Measurements from ENCODE around the gene APAF1. TPM values are rescaled to one million over a fixed set of nuclear protein-coding genes. Genes with fewer than 3 reads are reported as not detected.

Gene APAF1
- total RNA-seq, 1 donor from 2014 or later: 19.2 TPM

DNA sequence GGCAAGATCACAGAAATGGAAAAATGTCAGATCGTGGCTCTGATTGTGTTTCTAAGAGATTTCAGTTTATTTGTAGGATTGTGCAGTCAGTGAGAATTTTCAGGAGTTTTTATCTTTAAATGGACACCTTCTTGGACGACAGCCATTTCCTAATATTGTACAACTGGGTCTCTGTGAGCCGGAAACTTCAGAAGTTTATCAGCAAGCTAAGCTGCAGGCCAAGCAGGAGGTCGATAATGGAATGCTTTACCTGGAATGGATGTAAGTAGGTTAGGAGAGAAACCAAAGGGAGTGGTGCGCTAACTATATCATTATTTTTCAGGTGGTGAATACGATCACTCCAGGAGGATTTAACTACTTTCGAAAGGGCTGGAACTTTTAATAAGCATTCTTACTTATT lies 26.4 kb downstream of the APAF1 start:
- no peak for DNase-seq (ENCODE audit: low spot score)

DNA sequence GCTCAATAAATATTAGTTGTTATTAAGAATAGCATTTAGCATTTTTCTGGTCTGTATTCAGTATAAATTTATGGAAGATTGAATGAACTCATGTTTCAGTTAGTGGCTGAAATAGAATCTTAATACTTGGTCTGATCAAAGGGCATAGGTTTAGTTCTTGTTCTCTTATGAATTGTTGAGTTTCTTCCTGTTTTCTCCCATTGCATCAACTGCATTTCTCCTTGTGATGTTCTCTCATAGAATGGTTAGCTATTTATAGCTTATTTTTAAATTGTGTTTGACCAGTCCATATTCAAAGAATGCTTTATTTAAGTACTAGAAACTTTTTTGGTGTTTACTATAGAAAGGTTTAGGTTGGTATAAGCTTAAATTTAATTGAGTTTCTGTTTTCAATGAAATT lies 29.8 kb downstream of the APAF1 start:
- DNase-seq (ENCODE audit: low spot score): no peak

DNA sequence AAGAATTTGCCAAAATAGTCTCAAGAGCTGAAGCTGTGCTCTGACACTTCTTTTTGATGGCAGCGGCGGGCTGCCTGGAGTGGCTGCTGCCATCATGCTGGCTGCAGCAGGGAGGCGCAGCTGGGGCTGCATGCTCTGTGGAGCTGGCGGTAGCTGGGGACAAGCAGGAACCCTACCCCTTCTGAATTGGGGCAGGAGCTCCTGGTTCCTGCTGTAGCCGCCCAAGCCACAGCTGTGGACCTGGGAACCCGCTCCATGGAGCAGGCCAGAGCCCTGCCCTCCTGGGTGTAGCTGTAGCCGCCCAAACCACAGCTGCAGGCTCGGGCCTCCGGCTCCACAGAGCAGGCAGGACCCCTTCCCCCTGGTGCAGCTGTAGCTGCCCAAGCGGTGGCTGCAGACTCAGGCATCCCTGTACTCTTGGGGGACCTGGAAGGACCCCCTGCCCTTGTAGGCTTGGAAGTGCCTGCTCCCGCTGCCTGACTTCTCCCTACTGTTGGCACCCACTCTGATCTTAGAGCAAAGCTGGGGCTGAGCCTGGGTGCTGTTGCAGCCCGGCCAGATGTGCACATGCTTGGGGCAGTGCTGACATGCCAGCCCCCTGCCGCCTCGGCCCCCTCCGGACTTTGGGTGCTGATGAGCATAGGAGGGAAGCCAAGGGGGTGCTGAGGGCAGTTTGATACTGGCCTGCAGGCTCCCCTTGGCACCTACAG lies 33.3 kb downstream of the APAF1 start:
- DNase-seq (ENCODE audit: low spot score): no peak

DNA sequence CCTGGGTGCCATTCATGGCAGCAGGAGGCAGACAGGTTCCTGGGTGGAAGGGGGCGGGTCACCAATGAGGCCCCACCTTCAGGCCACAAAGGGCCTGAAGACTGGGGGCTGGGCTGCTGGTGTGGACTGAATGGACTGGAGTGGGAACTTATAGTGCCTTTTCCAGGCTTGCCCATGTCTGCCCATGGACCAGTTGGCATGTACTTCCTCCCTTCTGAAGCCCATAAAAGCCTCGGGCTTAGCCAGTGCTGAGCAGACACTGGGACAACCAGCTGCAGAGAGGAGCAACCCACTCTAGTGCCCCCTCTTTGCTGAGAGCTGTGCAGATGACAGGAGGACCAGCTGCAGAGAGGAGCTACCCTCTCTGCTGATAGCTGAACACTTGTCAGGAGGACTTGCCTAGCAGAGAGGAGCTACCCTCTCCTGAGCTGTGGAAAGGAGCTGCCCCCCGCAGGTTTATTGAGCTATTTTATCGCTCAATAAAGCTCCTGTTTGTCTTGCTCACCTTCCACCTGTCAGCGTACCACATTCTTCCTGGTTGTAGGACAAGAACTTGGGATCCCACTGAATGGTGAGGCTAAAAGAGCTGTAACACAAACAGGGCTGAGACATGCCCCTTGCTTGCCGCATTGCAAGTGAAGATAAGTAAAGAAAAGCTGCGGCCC lies 34.0 kb downstream of the APAF1 start:
- no peak for DNase-seq (ENCODE audit: low spot score)

DNA sequence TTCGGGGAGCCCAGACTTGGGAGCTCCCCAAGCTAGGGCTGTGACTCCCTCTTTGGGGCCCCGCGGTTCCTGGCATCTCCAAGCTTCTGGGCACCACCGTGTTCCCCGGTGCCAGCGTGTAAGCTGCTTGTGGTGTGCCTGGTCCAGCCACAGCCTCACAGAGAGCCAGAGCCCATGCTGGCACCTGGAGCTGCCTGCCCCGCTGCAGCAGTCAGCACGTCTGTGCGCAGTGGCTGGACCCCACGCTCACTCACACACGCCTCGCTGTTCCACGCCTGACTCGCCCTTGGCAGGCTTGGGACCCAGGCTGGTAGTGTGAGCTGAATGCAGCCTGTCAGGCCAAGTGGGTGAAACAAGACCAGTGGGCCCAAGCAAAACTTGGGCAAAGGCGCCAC lies 34.5 kb downstream of the APAF1 start:
- no peak for DNase-seq (ENCODE audit: low spot score)

DNA sequence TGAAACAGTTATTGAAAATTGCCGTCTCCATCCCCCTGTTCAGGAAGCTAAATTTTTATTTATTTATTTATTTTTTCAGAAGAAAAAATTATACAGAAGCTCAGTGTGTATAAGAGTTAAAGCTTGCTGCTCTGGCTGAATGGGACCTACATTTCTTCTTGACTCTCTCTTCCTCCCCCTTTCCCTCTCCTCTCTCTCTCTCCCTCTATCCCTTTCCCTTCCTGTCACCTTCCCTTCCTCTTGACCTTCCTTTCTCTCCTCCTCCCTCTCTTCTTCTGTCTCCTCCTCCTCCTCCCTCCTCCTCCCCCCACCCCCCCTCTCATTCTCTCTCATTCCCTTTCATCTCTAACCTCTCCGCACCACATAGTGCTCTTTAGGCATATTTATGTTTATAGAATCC lies 39.1 kb downstream of the APAF1 start:
- no peak for DNase-seq (ENCODE audit: low spot score)

DNA sequence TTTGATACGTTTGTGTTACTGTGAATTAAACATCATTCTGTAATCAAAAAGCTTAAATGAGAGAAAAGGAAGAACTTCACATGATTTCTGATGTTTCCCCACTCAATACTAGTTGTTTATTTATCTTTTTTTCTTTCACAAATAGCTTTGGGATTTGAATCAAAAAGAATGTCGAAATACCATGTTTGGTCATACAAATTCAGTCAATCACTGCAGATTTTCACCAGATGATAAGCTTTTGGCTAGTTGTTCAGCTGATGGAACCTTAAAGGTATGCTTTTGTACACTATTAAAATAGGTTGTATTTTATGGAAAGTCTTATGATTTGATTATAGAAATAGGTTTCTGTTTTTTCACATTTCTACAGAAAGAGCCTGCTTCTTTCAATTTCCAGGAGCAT lies 41.5 kb downstream of the APAF1 start:
- DNase-seq (ENCODE audit: low spot score): no peak

DNA sequence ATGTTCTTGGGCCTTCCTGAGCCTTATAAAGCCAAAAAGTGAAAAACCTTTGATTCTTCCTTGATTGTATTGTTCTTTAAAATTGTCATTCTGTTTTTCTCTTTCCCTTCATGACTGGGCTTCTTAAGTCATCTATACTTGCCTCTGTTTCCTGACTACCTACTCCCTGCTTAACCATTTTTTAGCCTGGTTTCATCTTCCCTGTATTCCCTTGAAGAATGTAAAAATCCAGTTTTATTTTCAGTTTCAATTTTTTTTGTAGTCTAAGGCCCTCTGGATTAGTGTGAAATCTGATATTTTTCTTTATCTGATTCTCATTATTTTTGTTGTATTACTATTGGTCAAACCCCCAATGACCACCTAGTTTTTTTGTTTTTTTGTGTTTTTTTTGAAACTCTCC lies 46.3 kb downstream of the APAF1 start:
- DNase-seq (ENCODE audit: low spot score): no peak

DNA sequence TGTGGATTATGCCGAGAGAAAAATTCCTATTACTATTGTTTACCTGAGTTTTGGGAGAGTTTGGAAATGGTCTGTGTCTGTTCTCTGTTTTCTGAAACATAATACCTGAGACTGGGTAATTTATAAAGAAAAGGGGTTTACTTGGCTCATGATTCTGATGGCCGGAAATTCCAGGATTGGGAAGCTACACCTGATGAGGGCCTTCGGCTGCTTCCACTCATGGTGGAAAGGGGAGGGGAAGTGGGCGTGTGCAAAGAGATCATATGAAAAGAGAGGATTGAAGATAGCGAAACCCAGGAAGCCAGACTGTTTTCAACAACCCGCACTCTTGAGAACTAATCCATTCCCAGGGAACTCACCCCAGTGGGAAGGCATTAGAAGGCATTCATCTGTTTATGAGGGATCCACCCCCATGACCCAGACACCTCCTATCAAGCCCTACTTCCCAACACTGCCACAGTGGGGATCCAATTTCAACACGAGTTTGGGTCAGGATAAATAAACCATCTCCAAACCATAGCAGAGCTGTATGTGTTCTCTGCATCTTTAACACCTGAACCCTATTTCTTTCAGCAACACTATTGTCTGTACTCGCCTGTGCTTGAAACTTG lies 51.1 kb downstream of the APAF1 start:
- DNase-seq (ENCODE audit: low spot score): no peak

DNA sequence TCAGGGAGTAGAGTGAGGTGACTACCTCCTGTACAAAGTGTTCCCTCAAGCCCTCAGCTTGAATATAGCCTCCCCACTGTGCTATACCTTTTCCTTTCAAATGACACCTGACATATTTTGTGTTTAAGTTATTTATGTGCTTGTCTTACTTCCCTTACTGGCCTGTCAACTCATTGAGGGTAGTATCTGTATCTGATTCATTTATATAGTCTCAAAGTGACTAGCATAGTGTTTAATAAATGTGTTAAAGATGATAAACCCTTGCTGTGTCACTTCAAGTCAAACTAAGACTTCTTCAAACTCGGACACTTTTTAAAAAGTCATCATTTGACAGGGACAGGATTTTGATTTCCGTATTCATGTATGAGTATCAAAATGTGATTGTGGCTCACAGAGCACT lies 52.1 kb downstream of the APAF1 start:
- no peak for DNase-seq (ENCODE audit: low spot score)

DNA sequence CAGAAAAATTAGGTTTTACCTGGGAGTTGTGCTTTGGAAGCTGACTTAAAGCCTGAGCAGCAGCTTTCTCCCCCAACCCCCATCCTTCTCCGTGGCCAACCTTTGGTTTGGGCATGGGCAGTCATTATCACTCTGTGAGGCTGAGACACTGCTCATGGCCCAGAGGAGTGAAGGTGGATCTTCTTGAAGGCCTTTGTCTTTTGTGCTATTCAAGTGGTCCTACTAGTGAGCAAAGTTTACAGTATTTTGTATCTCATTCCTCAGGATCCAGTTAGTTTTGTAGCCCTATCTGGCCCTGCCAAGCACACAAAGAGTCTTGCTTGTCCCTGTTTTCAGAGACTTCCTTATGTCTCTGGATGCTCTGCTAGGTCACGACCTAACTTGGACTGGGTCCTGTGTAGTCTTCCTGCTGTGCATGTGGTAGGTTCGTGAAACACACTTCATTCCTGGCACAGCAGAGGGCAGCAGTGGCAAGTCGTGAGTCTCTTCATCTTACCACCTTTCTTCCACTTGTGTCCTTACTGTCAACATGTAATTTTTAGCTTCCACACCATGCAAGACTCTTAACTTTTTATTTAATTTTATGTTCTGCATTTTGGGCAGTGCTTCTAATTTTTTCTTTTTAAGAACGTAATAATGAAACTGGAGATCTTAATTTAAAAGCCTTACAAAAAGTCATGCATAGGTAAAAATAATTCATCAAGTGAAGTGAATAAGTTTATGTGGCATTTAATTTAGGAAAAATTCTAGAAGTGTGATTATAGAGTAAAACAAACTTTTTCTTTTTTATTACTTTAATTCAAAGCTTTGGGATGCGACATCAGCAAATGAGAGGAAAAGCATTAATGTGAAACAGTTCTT lies 53.7 kb downstream of the APAF1 start:
- peak; percentile 56 for DNase-seq (ENCODE audit: low spot score)

DNA sequence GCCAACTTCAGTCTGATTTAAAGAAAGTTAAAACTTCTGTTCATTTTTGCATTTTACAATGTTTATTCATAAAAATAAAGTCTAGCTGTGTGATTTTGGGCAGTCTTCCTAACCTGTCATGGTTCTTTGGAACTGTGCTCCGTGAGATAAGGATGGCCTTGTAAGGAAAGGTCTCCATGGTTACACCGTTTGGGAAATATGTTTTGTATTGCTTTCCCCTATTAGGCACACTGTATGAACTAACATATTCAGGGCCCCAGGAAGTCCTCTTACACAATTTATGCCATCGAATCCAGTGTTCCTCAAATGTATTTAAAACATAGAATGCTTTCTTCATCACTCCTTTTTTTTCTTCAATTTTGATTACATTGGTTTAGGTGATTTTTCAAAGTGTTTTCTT lies 54.5 kb downstream of the APAF1 start:
- no peak for DNase-seq (ENCODE audit: low spot score)

DNA sequence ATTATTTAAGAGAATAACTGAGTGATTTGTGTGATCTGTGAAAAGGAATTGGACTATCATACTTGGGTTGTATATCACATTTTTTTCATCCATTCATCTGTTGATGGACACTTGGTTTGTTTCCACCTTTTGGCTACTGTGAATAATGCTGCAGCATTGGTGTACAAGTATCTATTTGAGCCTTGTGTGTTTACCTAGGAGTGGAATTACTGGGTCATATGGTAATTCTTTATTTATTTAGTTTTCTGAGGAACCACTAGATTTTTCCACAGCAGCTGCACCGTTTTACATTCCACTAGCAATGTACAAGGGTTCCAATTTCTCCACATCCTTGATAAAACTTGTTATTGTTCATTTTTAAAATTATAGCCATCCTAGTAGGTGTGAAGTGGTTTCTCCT lies 56.1 kb downstream of the APAF1 start:
- DNase-seq (ENCODE audit: low spot score): no peak

DNA sequence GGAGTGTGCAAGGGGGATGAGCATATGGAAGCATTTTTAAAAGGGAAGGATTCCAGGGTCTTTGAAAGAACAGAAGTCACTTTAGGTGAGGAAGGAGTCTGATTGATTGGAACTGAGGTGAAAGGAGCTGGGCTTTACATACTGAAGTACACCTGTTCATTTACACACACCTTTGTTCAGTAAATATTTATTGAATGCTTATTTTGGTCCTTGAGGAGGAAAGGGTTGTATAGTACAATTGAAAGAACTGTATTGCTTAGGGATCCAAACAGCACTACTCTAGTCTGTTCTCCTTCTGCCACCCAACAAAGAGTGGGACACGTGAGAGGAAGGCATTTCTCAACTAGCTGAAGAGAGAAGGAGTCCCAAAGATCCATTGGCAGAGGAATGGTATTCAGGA lies 63.9 kb downstream of the APAF1 start:
- DNase-seq (ENCODE audit: low spot score): no peak

DNA sequence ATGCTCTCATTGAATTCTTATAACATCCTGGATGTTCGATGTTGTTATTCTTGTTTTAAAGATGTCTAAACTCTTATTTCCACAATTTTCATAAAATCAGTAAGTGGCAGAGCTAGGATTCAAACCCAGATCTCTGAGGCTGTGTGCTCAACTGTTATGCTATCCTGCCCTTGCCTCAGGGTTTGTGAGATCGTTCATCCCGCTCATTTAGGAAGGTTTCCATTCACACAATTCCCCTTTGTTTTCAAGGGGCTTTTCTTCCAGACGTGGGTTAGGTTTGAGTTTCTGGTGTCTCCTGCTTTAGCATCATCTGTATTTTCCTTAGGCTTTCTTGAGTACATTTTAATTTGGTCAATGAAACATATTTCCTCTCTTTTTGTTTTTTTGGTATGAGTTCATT lies 69.3 kb downstream of the APAF1 start:
- no peak for DNase-seq (ENCODE audit: low spot score)

DNA sequence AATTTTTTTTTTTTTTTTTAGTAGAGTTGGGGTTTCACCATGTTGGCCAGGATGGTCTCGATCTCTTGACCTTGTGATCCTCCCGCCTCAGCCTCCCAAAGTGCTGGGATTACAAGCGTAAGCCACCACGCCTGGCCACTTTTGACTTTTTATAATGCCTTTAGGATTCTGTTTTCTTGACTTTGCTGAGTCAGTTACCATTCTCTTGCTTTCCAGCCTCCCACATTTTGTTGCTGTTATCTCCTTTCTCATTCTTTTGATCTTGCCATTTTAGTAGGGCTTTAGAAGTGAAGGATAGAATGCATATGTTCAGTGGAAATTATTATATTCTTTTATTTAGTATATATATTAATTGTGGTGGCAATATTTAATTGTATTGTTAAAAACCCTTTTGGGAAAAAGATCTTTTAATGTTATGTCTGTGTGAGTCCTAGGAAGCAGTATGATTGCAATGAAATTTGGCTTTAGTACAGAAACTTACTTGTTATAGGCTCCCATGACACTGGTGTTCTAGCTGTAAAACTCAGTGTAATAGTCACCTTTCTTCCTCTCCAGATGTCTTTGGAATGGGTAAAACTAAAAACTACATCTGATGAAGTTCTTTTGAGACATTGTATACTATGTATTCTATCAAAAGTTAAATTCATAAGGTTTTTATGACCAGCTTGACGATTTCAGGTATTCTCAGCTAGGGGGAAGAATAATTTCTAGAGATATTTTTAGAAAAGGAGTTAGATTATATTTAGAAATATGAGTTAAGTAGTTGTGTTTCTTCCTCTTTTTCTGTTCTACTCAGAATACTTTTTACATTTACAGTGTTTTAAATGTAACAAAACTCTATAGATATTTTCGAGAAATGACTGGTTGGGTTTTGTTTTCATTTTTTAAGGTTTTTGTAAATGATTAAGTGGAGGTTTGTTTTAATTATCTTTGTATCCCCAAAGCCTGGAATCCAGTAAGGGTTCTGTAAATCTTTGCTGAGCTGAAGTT lies 74.7 kb downstream of the APAF1 start:
- no peak for DNase-seq (ENCODE audit: low spot score)

DNA sequence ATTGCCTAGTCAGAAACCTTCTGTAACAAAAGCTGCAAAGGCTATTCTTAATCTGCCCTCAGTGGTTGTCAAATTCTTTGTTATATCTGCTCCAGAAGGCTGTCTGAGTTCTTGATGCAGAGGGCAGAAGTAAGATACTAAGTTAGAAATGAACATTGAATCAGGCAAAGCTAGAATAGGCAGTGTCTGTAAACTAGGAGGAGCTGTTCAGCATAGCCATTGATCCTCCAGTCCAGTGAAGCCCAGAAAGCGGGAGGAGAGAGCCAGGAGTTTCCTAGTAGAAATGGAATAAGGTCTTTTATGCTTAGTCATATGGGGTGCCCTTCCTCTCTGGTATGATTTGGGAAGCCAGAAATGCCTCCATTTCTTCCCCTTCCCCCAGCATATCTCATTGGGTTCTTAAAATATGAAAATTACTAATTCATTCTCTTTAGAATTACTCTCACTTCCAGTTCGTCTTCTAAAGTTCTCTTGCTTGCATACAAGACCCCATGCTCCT lies 76.2 kb downstream of the APAF1 start:
- DNase-seq (ENCODE audit: low spot score): no peak

DNA sequence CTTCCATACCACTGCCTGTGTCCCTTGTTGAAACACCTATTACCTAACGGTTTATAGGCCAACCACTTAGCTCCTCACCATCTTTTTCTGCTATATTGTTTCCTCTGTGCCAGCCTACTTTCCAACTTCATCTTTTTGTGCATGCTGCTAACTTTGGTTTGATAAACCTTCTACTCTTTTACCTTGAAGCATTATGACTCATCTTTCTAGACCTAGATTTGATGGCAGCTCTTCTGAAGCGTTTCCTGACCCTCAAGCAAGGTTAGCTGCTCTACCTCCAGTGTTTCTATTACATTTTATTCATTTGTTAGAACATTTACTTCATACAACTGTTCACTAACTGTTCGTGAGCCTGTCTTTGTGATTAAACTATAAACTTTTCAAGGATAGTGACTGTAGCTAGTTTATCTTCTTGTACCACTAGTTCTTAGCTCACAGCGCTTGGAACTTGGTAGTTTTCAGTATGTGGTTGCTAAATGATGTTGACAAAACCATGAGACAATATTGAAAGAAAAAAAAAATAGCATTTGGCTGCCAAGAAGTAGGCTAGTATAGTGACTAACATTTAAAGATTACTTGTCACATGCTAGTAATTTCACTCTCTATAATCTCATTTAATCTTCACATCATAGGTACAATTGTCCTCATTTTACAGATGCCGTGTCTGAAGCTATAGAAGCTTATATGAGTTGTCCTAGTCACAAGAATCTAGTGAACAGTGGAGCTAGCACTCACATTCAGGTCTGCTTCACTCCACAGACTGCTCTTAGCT lies 79.5 kb downstream of the APAF1 start:
- DNase-seq (ENCODE audit: low spot score): no peak

DNA sequence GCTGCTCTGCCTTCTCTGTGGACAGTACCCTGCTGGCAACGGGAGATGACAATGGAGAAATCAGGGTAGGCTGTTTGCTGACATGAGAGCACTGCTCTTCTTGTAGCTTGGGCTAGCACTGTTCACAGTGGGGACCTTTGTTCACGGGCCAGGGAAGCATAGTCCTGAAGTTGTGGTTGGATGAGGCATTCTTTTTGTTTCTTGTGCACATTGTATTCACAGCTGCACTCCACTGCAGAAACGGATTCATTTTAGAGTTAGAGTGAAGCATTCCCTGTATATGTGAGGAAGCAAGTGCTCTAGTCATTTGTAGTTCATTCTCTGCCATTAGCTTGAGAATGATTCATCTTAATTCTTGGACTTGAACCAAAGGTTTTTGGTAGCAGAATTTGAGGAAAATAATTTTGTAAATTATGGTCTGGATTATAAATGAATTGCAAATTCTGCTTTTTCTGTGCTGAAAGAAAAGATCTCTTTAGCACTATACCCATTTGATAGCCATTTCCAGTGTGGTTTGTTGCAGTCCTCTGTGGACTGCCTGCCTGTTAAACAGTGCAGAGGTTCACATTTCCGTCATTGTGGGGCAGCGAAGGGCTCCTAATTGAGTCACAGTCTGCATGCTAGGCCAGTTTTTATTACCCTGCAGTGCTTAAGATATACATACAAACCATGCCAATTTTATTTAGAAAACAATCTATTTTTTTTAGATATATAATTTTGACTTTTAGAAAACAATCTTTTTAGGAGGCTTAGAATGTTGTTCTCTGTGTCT lies 80.6 kb downstream of the APAF1 start:
- no peak for DNase-seq (ENCODE audit: low spot score)

All from ureter (tissue), 1 donor.